K562 (cell line): Measurements from ENCODE around the gene CERS6. TPM values are rescaled to one million over a fixed set of nuclear protein-coding genes. Genes with fewer than 3 reads are reported as not detected.
A peak's percentile ranks its signal among the peaks of the same experiment; 100 is the strongest.

ENCODE experiments used
- CREBBP ChIP-seq: IDR thresholded peaks from one replicate; pipeline ENCODE4 v1.6.1; 2012; ENCODE audit warnings: low read depth, mild to moderate bottlenecking, control low read depth, inconsistent platforms, low read length
- HSF4 ChIP-seq: fragments of 250-450 bp; sonication (Bioruptor Pico); IDR thresholded peaks from 2 replicates; pipeline ENCODE4 v2.1.2; 2022; ENCODE audit warnings: mild to moderate bottlenecking, moderate library complexity, borderline replicate concordance
- ILF3 ChIP-seq: fragments of 450-650 bp; IDR thresholded peaks from 2 replicates; pipeline ENCODE4 v1.6.1; 2018; ENCODE audit warnings: antibody characterized with exemption, mild to moderate bottlenecking, moderate library complexity, borderline replicate concordance
- MXI1 ChIP-seq: IDR thresholded peaks from 2 replicates; pipeline ENCODE4 v1.6.1; 2011; ENCODE audit warnings: low read depth, mild to moderate bottlenecking, improper control_type of control experiment, low read length
- PTBP1 ChIP-seq: fragments of 200-400 bp; formaldehyde crosslinking; IDR thresholded peaks from 2 replicates; pipeline ENCODE4 v1.6.1; 2017; ENCODE audit warnings: low read depth, low read length
- SLC30A9 ChIP-seq: fragments of 250-450 bp; sonication (Bioruptor Pico); IDR thresholded peaks from 2 replicates; pipeline ENCODE4 v1.8.0; 2022; ENCODE audit warnings: mild to moderate bottlenecking, moderate library complexity
- STAT5B ChIP-seq: fragments of 250-450 bp; sonication (Bioruptor Pico); IDR thresholded peaks from 2 replicates; pipeline ENCODE4 v1.8.0; 2021; ENCODE audit warnings: mild to moderate bottlenecking, inconsistent platforms
- ZNF696 ChIP-seq: fragments of 250-450 bp; sonication (Bioruptor Pico); conservative IDR thresholded peaks from 2 replicates; pipeline ENCODE4 v1.4.0; 2020; ENCODE audit warnings: mild to moderate bottlenecking, moderate library complexity
- ZNF79 ChIP-seq: fragments of 250-450 bp; sonication (Bioruptor Pico); IDR thresholded peaks from 2 replicates; pipeline ENCODE4 v1.4.0; 2020; ENCODE audit warnings: low read depth, mild to moderate bottlenecking, moderate library complexity
- polyA plus RNA-seq, 8 experiments: library from polyadenylated mRNA; depleted of rRNA in 4 of 8; stranded (reverse) in 5 of 8; unstranded in 3 of 8; fragments of >200 nt; fragmentation: Nextera tagmentation in 2 of 8; fragmentation: Illumina TruSeq in 1 of 8; extraction: Ambion mirVana in 2 of 8; extraction: Trizol in 1 of 8; gene quantifications; 2 replicates each; pipeline versions ENCODE4 v1.2.1 to v1.2.3, GENCODE V29; 2011 to 2014; ENCODE audit warnings: inconsistent platforms in 1 of 8, missing spikeins in 1 of 8
- total RNA-seq, 7 experiments: library from RNA; depleted of rRNA in 6 of 7; stranded (reverse); fragments of >200 nt in 6 of 7; fragmentation: Illumina TruSeq in 2 of 7; extraction: Trizol in 2 of 7; gene quantifications; 2 replicates each; pipeline versions ENCODE4 v1.2.1 to v1.2.3, GENCODE V29; 2011 to 2021; ENCODE audit warnings: low replicate concordance in 1 of 7
- TF ChIP-seq, protein P1 (sequence below), 2 experiments: fragments of 450-650 bp; formaldehyde crosslinking in 1 of 2; IDR thresholded peaks; 2 replicates each; pipeline versions ENCODE4 v1.4.0 to v1.6.1; 2014 to 2020; ENCODE audit warnings: mild to moderate bottlenecking in 2 of 2, borderline replicate concordance in 1 of 2, low read depth in 1 of 2

CERS6 gene
- total and polyA plus RNA-seq, 9 of the 15 experiments (the other 6 are each of a cell fraction or from before 2014, with no cell fraction given) = 1.6 to 13.6 (median 11.4) TPM

DNA sequence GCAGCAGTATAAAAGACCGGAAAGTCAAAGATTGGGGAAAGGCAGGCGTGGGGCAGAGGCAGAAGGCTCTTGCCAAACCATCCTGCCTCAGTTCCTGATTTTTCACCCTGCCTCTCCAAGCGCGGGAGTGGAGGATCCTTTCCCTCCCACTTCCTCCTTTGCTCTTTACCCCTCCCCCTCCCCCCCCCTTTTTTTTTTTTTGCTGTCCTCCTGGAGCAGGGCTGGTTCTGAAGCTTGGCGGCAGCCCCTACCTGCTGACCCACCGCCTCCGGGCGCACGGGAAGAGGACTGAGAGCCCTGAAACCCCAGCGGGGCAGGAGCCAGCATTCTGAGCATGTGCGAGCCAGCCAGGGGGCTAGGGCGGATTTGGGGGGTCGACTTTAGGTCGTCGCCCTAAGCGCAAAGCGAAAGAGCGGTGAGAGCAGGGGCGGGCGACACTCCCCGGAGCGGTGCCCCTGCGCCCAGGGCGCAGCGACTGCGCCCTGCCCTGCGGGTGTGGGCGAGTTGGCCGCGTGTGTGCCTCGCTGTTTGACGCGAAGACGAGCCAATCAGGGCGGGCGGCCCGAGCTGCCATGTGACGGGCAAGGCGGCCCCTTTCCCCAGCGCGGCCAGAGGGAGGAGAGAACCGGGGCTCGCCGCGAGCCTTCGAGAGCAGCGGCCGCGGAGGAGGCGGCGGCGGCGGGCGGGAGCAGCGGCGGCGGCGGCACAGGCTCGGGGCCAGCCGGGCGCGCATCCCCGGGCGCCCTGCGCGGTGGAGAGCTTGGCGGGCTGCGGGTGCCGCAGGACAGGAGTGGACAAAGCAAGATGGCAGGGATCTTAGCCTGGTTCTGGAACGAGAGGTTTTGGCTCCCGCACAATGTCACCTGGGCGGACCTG, at the start of gene CERS6 (continued):
- TF ChIP-seq, protein P1, sequence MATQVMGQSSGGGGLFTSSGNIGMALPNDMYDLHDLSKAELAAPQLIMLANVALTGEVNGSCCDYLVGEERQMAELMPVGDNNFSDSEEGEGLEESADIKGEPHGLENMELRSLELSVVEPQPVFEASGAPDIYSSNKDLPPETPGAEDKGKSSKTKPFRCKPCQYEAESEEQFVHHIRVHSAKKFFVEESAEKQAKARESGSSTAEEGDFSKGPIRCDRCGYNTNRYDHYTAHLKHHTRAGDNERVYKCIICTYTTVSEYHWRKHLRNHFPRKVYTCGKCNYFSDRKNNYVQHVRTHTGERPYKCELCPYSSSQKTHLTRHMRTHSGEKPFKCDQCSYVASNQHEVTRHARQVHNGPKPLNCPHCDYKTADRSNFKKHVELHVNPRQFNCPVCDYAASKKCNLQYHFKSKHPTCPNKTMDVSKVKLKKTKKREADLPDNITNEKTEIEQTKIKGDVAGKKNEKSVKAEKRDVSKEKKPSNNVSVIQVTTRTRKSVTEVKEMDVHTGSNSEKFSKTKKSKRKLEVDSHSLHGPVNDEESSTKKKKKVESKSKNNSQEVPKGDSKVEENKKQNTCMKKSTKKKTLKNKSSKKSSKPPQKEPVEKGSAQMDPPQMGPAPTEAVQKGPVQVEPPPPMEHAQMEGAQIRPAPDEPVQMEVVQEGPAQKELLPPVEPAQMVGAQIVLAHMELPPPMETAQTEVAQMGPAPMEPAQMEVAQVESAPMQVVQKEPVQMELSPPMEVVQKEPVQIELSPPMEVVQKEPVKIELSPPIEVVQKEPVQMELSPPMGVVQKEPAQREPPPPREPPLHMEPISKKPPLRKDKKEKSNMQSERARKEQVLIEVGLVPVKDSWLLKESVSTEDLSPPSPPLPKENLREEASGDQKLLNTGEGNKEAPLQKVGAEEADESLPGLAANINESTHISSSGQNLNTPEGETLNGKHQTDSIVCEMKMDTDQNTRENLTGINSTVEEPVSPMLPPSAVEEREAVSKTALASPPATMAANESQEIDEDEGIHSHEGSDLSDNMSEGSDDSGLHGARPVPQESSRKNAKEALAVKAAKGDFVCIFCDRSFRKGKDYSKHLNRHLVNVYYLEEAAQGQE (IDR thresholded peaks at IDR 0.05; ENCODE audit: borderline replicate concordance) = peak; percentile 60; the same call in 1 of the 2 replicates
- TF ChIP-seq, protein P1 (CRISPR knock-in tag; IDR thresholded peaks at IDR 0.05; ENCODE audit: low read depth) = no peak
- TF ChIP-seq CREBBP (no peak), ILF3 (no peak), ZNF79 (CRISPR knock-in tag) (no peak), HSF4 (no peak), SLC30A9 (CRISPR knock-in tag) (no peak), STAT5B (CRISPR knock-in tag) (no peak), ZNF696 (no peak), PTBP1 (no peak), MXI1 (no peak)
